GM18873 (cell line): ENCODE data around the gene GJC2.
"Not testable (repeated sequence)": the region's sequence is repeated elsewhere in the genome, so short reads cannot be mapped to it uniquely, and the experiment has no call there.

ENCODE experiments used
- ATAC-seq: cut with Tn5 transposase; IDR thresholded peaks from one replicate; pipeline ENCODE4 v1.9.1; 2021; ENCODE audit warnings: mild to moderate bottlenecking, moderate library complexity, moderate number of reproducible peaks; ENCODE audit not compliant: unreplicated experiment, low FRiP score

GJC2 gene

DNA sequence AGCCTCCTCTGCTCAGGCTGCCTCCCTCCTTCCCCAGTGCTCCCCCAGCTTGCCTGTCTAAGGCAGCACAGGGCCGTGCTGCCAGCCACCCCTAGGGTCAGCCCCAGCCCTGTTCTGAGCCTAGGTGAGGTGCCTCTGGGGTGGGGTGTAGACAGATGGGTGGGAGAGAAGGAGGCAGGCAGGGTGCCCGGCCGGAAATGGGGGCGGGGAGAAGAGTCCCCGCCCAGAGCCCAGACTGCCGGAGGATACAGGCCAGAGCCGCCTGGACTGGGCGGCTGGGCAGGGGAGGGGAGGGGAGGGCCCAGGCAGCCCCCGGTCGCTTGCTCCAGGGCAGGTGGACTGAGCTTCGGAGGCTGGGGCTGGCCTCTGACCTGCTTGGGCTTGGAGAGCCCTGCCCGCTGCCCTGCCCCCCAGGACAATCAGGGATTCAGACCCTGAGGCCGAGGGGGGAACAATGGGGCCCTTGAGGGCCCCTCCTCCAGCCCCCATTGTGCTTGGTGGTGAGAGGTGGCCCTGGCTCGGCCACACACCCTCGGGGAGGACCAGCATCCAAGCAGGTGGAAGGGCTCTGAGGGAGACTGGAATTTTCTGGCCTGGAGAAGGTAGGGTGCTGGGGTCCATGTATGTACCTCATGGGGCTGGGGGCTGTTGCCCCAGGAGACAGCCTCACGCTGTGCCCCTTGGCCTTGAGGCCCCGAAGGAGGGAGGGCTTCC is at the start of gene GJC2:
GJC2 (plus strand) TSS at position 525 of the 714 bp plus-strand sequence. CDS start 7,829 bp downstream, outside the sequence.
- no peak for ATAC-seq

DNA sequence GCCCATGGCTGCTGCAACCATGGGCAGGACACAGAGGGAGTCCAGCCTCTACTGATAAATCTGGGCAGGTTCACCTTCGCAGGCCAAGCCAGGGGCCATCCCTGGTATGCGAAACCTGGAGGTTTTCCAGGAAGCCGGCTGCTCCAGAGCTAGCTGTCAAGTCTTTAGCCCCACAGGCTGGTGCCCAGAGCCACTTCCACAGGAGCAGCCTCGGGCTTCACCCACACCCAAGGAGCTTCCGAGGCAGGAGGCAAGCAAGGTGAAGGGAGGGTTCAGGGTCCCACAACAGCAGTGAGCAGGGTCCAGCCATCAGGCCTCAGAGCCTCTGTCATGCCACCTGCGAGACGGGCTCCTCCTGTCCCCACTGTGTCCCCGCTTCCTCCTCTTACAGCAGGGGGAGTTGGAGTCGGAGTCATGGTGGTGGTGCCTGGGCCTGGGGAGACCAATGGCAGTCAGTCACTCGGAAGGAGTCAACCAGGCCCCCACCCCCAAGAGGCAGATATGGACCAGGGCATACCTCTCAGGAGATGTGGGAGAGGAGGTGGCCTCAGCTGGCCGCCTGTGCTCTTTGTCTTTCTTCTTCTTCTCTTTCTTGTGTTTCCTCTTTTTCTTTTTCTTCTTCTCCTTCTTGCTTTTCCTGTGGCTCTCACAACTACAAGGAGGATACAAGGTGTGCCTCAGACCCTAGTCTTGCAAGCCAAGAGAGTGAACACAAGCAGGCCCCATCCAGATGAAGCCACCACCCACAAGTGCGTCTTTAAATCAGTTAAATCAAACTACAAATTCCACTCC is 48.7 kb upstream of the GJC2 start:
- no peak for ATAC-seq

DNA sequence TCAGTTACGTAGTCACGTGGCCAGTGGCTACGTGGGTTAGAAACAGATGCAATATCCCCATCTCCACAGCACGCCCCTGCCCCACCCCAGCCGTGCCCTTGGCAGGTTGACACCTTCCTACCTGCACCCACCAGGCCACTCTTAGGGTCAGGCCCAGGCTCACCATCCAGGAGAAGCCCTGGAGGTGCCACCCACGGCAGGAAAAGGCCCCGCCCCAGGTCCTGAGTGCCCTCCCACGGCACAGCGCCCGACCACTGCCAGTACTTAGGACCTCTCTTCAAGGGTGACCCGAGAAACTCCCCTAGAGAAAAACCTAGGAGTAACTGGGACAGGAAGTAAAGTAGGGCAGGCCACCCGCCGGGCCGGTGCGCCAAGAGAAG is 48.1 kb upstream of the GJC2 start:
- ATAC-seq: no peak

DNA sequence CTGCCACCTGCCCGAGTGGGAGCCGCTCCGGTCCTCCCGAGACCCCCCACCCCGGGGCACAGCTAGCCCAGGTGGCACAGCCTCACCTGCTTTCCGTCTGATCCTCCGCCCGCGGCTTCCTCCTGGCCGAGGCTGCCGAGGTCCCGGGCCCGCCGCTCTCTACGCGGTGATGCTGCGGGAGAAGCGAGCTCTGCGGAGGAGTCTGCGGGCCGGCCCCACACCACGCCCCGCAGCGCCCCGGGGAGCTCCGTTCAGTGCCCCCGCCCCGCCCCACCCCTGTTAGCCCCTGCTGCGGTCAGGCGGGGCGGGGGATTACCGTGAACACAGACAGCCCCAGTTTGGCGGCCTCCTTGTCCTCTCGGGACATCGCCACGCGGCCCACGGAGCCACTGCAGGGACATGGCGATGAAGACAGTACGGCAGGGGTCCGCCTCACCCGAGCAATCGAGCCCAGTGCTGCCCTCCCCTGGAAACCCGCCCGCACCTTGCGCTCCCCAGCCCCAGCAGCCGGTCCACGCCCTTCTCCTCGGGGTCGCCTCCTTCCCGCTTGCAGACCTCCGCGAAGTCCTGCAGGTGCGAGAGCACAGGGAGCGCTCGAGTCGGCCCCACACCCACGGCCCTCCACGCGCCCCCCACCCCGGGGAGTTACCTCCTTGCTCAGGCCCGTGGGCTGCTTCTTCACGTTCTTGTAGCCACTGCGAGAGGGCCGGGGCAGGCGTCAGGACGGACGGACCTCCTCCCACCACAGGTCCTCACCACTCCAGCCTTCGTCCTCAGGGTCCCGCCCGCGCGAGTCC is 47.5 kb upstream of the GJC2 start:
- ATAC-seq: no peak

DNA sequence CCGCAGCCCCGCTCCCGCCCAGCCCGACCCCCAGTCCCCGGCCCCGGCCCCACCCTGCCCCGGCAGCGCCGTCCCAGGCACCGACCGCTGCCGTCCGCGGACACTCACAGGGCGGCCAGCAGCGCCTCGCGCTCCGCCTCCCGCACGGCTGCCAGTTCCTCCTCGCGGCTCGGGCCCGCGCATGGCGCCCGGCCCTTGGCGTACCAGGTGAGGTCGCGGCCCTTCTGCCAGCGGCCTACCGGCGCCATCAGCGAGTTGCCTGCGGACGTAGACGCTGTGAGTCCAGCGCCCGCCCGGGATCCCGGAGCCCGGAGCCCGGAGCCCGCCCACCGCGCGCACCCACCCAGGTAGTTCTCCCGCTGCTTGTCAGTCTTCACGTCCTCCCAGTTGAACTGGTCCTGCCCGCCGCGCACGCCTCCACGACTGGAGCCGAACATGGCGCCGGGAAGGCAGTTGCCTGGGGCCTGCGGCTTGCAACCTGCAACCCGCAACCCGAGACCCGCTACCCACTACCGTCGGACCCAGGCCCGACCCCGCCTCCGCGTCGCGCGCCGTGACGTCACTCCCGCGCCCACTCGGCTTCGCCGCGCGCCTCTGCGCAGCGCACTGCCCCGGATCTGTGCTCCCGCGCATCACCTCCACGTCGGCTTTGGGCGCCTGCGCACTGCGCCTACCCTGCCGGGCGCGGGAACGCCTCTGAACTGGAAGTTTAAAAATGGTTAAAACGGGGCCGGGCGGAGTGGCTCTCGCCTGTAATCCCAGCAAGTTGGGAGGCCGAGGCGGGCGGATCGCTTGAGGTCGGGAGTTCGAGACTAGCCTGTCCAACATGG is 46.7 kb upstream of the GJC2 start, which contains the start of gene C1orf35:
C1orf35 (minus strand) TSS at position 535 of the 830 bp plus-strand sequence; CDS start at position 437, 98 bp downstream.
- ATAC-seq: peak; percentile 56

DNA sequence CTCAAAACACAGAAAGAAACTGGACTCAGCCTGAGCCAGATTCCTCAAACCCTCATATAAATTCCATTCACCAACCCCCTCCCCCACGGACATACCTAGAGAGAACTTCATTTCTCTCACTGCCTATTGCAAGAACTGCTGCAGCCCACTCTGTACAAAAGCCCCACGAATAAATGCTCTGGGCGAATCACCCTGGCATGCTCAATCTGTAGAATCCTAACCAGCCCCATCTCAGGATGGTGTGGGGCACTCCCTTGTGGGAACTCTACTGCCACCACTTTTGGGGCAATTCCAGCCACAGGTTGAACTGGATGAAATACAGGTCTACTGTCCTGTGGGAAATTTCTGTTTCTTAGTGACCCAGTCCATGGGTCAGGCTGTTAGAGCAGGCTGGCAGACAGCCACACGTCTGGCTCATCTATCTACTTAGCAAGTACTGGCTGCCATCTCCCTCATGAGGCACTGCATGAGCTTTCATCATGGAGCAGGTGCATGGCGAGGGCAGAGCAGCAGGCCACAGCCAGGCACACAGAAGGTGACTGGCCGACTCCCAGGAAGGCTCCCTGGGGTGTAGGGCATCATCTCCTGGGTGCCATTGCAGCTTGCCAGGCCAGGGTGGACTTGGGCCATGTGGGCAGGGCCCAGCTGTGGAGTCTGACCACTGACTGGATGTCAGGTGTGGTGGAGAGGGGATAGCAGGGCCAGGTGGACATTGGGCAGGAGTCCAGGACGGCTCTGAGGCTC is 45.0 kb upstream of the GJC2 start:
- ATAC-seq: no peak

DNA sequence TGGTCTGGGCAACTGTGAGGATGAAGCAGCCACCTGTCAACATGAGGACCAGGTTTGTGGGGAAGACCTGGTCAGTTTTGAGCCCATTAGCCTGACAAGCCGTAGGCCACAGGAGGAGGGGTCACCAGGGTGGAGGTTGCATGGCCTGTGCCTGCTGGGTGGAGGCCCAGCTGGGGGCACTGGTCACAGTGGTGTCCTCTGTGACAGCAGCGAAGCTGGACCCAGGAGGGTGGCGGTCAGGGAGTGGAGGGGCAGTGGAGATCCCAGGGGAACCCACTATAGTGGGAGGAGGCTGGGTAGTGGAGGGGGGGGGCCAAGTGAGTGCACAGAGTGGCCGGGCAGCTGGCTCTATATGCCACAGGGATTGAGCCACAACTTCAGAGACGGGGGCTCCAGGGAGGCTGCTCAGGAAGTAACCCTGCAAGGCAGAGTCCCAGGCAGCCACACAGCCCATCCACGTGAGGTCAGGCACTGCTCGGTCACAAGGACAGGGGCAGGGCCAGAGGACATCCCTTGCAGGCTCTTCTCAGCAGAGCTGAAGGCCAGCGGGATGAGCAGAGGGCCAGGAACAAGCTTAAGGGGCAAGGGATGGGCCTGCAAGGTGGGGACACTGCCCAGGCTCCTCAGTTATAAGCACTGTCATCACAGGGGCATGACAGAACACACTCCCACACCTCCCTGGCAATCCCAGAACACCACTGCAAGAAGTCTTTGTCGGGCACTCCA is 44.3 kb upstream of the GJC2 start:
- no peak for ATAC-seq

DNA sequence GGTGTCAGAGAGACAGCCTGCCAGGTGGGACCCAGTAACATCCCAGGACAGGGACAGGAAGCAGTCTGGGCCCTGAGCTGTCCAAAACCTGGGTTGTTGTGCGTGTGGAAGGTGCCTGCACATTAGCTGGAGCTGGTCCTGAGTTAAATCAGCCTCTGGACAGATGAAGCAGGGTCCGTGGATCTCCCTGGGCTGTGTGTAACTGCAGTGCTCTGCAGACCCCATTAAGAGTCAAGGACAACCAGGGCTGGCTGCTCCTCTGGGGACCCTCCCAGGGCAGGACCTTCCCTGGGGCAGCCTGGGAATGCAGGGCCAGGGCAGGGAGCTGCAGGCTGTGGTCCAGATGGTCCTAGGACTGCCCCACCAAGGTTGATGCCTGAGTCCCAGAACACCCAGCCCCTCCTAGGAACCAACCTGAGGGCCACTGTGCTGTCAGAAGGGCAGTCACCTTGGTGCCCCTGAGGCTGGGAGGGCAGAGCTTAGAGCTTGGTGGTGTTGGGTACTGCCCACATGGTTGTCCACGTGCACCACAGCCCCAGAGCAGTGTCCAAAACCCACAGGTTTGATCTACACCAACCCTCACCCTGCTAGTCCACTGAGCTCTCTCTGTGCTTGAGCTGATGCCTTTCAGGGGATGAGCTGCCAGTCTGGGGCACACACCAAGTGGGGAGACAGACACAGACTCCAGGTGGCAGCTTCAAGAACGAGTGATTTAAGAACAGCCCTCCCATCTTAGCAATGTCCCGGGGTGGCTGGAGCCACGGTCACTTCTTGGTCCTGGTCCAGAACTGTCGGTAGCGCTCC is 43.5 kb upstream of the GJC2 start:
- no peak for ATAC-seq

DNA sequence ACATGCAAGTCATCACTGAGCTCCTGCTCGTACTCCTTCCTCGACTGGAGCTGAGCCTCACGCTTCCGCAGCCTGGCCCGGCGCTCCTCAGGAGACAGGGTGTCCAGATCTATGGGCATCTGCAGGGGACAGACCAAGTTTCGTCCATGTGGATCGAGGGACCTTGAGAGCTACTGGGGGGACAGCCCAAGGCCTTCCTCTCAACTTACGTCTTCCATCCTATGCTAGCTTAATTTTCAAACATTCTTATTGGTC is 43.0 kb upstream of the GJC2 start:
- ATAC-seq: no peak

DNA sequence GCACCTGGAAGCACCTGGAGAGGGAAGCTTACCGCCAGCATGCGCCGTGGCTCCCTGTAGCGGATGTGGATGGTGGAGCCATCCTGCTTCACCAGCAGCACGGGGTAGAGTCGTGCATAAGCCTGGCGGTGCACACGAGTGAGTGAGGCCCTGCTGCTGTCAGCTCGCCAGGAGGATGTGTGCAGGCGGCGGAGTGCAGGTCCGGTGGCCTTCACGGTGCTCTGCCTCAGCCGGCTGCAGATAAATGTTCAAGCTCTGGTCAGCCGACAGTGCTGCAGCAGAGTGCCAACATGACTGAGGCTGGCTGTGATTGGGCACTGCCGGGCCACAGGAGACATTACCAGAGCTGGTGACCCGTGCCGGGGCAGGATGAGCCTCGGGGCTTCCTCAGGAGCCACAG is 42.1 kb upstream of the GJC2 start:
- no peak for ATAC-seq

DNA sequence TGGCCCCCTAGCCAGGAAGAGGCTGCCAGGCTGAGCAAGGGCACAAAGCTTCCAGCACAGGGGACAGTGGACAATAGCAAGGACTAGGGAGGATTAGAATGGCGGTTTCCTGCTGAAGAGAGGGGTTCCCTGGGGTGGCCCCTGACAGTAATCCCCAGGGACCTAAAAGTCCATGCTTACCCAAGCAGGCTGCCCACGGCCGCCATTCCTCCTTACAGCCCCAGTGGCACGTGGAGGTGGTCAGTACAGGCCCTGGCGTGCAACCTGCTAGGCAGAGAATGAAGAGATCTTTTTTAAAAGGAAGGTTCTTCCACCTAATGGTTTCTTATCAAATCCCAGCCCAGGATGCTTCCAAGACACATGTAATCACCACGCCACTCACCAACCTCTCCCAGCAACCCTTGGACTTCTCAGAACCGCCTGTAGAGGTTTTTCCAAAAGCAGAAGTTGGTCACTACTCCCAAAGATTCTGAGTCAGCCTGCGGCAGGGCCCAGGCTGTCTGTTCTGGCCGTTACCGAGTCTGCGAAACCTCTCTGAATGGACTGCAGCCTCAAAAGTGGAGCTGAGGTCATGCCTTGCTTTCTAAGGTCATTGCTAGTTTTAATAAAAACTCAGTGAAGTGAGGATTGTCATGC is 41.6 kb upstream of the GJC2 start:
- ATAC-seq: no peak

DNA sequence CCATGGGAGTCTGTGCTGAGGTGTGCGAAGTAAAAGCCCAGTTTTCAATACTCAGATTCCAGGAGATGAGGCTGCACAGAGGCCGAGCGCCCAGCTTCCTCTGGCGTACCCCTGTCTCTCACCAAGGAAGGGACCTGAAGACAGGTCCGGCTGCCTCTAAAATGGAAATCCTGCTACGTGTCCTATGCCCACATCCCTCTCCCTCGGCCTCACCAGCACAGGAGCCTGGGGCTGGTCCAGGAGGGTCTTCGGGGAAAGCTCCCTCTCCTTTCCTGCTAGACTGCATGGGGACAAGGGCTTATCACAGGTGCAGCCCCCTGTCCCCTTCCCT is 41.0 kb upstream of the GJC2 start:
- ATAC-seq: no peak

DNA sequence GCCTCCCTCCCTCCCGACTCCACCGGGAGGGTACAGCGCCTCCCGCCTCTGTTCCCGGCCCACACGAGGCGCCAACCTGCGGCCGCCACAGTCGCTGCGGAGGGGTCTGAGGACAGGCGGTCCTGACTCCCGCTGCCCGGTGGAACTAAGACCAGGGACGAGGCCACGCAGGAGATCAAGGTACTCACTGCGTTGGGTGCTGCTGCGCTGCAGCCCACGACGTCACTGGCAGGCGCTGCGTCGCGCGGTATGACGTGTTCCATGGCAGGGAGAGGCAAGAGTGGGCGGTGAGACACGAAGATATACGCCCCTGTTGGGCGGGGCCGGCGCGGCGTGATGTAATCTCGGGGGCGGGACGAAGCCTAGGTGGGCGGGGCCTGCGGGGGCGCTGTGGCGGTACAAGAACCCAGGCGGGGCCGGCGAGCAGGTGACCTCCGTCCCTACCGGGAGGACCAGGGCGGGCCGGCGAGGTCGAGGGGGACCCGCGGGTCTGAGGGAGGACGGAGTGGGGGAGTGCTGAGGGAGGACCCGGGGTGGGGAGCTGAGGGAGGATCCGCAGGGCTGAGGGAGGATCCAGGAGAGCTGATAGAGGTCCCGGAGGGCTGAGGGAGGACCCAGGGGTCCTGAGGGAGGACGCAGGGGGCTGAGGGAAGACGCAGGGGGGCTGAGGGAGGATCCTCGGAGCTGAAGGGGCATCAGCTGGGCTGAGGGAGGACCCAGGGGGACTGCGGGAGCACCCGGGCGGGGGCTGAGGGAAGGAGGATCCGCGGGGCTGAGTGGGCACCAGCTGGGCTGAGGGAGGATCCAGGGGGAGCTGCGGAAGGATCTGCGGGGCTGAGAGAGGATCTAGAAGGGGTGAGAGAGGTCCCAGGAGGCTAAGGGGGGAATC is 40.4 kb upstream of the GJC2 start, which contains the start of gene MRPL55:
MRPL55 (minus strand) TSS at position 227 of the 889 bp plus-strand sequence. CDS start 1,039 bp downstream, outside the sequence.
- peak; percentile 85 for ATAC-seq

DNA sequence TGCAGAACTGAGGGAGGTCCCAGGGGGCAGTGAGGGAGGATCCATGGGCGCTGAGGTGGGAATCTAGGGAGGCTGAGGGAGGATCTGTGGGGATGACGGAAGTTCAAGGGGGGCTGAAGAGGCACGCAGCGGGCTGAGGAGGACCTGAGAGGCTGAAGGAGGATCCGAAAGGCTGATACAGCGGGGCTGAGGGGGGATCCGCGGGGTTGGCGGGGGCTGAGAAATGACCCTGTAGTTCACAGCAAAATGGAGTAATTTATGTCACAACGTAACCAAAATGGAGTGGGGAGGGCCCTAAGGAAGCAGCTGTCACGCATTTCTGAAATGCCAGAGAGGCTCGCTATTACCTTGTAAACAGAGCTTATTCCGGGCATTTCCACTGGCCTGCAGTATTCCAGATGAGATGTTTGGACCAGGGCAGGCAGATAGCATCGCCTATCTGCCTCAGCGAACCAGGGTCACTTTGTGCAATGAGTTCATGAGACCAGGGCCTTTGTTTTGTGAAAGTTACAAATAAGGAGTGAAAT is 39.7 kb upstream of the GJC2 start:
- no peak for ATAC-seq

DNA sequence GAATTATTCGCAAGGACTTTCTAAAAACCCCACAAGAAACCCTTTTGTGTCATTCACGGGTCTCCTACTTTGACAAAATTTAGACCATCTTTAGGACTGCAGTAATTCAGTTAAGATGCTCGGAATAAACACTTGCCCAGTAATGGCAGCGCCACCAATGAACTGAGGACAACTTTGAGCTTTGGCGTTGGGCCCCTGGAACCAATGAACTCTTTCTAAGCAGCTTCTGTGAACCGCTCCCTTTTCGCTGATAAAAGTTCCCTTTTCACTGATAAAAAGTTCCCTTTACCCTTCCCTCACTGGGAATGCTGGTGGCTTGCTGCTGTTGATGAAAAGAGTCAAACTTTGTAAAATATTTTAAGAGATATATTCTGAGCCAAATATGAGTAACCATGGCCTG is 39.2 kb upstream of the GJC2 start:
- ATAC-seq: no peak

DNA sequence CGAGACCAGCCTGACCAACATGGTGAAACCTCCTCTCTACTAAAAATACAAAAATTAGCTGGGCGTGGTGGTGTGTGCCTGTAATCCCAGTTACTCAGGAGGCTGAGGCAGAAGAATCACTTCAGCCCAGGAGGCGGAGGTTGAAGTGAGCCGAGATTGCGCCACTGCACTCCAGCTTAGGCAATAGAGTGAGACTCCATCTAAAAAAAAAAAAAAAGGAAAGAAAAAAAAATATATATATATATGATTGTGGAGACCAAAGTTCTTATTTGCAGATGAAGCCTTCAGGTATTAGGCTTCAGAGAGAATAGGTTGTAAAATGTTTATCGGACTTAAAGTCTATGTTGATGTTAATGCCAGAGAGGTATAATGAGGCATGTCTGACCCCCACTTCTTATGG is 38.4 kb upstream of the GJC2 start:
- not testable (repeated sequence) for ATAC-seq

DNA sequence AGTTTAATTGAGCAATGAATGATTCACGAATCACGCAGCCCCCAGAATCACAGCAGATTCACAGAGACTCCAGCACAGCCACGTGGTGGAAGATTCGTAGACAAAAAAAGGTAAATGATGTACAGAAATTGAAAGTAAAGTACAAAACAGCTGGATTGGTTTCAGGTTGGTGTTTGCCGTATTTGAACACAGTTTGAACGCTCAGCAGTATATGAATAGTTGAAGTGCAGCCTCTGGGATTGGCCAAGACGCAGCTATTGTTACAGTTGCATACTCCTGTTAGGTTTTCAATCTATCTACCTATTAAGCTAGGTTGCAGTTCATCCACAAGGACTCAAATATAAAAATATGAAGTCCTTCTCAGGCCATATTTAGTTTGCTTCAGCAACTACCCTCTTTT is 37.6 kb upstream of the GJC2 start:
- ATAC-seq: no peak
